Activated naive CD8-positive, alpha-beta T cell treated with anti-CD3 and anti-CD28 coated beads, Interleukin-2, amount 50 U/mL, for 24 hours (primary cell): ENCODE results near the gene HCN3.
"Not testable (repeated sequence)": the region's sequence is repeated elsewhere in the genome, so short reads cannot be mapped to it uniquely, and the experiment has no call there.

ENCODE experiments used
- ATAC-seq: fragments of 150-1000 bp; cut with Tn5 transposase; one replicate; pipeline ENCODE4 v1.10.0; 2021
- DNase-seq: peaks from one replicate; pipeline ENCODE4 v3.0.0; 2021
- H3K27ac Mint-ChIP-seq: one replicate; pipeline ENCODE4 v1.8.0; 2021; ENCODE audit warnings: mild to moderate bottlenecking, mixed read lengths
- H3K27me3 Mint-ChIP-seq: one replicate; pipeline ENCODE4 v1.8.0; 2021; ENCODE audit warnings: mixed read lengths
- H3K36me3 Mint-ChIP-seq: one replicate; pipeline ENCODE4 v1.8.0; 2021; ENCODE audit warnings: low read depth, mixed read lengths
- H3K4me1 Mint-ChIP-seq: one replicate; pipeline ENCODE4 v1.8.0; 2021; ENCODE audit warnings: mixed read lengths
- H3K4me3 Mint-ChIP-seq: one replicate; pipeline ENCODE4 v1.8.0; 2021; ENCODE audit warnings: mild to moderate bottlenecking, moderate library complexity, mixed read lengths
- H3K9me3 Mint-ChIP-seq: one replicate; pipeline ENCODE4 v1.8.0; 2021; ENCODE audit warnings: mixed read lengths

Gene HCN3

DNA sequence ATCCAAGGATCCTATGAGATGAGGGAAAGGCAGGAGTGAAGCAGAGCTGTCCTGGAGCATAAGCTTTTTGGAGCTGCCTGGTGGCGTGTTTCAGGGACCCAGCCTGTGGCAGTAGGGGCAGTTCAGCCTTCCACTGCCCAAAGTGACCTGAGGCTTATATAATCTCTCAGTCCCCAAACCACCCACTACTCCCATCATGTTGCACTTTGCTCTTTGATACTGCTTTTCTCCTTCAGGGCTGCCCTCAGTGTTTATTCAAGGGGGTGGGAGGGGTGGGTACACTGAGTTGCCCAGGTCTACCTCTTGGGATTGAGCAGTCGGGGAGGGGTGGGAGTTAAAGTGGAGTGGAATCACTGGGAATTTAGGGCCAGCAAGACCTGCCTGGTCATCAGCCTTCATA lies 9.3 kb downstream of the HCN3 start:
- DNase-seq, result no peak
- ATAC-seq, result no peak
- H3K36me3 Mint-ChIP-seq, result no peaks in the 10 kb centered on the region
- H3K9me3 Mint-ChIP-seq, result no peaks in the 10 kb centered on the region
- H3K4me1 Mint-ChIP-seq, result no peaks in the 10 kb centered on the region
- H3K4me3 Mint-ChIP-seq, result no peak overlapping the region
- no peak overlapping the region for H3K27ac Mint-ChIP-seq
- H3K27me3 Mint-ChIP-seq, result peaks cover 4% of the 10 kb centered on the region

DNA sequence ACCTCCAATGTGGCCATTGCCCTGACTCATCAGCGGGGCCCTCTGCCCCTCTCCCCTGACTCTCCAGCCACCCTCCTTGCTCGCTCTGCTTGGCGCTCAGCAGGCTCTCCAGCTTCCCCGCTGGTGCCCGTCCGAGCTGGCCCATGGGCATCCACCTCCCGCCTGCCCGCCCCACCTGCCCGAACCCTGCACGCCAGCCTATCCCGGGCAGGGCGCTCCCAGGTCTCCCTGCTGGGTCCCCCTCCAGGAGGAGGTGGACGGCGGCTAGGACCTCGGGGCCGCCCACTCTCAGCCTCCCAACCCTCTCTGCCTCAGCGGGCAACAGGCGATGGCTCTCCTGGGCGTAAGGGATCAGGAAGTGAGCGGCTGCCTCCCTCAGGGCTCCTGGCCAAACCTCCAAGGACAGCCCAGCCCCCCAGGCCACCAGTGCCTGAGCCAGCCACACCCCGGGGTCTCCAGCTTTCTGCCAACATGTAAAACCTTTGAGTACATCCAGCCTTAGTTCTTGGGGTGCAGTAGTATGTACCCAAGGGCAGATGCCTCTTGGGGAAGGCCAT lies 10.8 kb downstream of the HCN3 start:
- Mint-ChIP-seq H3K27ac (no peak overlapping the region), H3K4me1 (no peaks in the 10 kb centered on the region), H3K9me3 (no peaks in the 10 kb centered on the region), H3K4me3 (no peak overlapping the region), H3K27me3 (peaks cover 6% of the 10 kb centered on the region), H3K36me3 (no peaks in the 10 kb centered on the region)
- DNase-seq (no peak), ATAC-seq (no peak)

DNA sequence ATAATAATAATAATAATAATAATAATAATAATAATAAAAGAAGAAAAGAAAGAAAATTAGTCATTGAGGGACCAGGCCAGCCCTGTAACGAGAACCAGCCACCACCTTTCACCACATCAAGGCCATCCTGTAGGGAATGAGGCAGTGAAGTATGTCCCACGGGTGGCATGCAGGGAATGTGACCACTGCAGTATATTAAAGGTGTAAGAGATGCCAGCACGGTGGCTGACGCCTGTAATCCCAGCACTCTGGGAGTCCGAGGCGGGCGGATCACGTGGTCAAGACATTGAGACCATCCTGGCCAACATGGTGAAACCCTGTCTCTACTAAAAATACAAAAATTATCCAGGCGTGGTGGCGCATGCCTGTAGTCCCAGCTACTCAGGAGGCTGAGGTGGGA lies 13.7 kb downstream of the HCN3 start:
- not testable (repeated sequence) for H3K9me3 Mint-ChIP-seq, H3K4me1 Mint-ChIP-seq, H3K27ac Mint-ChIP-seq, DNase-seq, ATAC-seq, H3K4me3 Mint-ChIP-seq, H3K36me3 Mint-ChIP-seq
- peaks cover 26% of the 10 kb centered on the region for H3K27me3 Mint-ChIP-seq

DNA sequence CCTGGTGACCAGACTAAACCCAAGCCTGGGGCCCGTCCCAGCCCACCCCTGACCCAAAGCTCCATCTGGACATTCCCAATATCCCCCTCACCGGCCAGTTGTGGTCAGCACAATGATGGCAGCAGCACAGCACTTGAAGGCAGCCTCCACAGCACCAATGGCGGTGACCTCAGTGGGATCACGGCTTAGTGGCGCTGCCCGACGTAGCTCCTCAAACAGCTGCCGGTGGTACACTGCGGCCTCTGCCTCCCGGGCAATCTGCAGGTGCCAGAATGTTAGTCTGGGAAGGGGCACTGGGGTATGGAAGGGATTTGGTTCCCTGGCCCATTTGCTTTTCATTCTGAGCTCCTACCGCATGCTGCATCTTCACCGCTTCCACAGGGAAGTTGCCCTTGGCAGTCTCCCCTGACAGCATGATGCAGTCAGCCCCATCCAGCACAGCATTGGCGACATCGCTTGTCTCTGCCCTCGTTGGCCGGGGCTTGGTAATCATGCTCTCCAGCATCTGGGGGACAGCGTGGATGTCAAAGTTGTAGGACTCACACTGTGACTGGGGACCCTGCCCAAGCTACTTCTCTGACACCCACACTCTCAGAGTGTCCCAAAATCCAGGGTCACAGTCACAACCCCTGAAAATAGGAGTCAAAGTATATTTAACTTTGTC lies 16.0 kb downstream of the HCN3 start:
- DNase-seq (no peak), ATAC-seq (no peak)
- Mint-ChIP-seq H3K27me3 (peaks cover 41% of the 10 kb centered on the region), H3K27ac (no peak overlapping the region), H3K36me3 (no peaks in the 10 kb centered on the region), H3K4me3 (no peak overlapping the region), H3K4me1 (no peaks in the 10 kb centered on the region), H3K9me3 (no peaks in the 10 kb centered on the region)

DNA sequence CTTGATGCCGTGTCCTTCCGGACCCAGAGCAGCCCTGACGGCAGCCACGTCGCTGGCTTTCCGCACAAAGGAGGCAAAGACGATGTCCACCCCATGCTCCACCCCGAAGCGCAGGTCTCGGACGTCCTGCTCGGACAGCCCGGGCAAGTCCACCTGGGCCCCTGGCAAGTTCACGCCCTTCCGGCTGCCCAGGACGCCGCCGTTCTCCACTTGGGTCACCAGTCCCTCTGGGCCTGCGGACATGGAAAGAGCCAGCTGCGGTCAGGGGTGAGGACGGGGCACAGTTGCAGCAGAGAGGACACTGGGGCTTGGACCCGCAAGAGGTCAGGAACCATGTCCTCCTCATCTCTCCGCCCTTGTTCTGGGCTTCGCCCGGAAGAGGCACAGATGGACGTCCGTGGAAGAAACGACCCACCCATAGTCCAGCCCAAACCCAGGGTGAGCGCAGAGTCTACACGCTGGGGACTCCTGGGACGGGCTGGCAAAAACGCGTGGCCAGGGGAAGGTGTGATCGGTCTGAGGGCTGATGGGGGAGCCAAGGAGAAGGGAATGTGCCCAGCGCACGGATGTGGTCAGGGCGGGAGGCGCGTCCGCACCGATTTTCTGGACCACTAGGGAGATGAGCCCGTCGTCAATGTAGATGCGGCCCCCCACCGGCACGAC lies 17.4 kb downstream of the HCN3 start:
- Mint-ChIP-seq H3K9me3 (no peaks in the 10 kb centered on the region), H3K36me3 (no peaks in the 10 kb centered on the region), H3K4me1 (no peaks in the 10 kb centered on the region), H3K27ac (no peak overlapping the region), H3K4me3 (no peak overlapping the region), H3K27me3 (peaks cover 43% of the 10 kb centered on the region)
- DNase-seq (no peak), ATAC-seq (no peak)

DNA sequence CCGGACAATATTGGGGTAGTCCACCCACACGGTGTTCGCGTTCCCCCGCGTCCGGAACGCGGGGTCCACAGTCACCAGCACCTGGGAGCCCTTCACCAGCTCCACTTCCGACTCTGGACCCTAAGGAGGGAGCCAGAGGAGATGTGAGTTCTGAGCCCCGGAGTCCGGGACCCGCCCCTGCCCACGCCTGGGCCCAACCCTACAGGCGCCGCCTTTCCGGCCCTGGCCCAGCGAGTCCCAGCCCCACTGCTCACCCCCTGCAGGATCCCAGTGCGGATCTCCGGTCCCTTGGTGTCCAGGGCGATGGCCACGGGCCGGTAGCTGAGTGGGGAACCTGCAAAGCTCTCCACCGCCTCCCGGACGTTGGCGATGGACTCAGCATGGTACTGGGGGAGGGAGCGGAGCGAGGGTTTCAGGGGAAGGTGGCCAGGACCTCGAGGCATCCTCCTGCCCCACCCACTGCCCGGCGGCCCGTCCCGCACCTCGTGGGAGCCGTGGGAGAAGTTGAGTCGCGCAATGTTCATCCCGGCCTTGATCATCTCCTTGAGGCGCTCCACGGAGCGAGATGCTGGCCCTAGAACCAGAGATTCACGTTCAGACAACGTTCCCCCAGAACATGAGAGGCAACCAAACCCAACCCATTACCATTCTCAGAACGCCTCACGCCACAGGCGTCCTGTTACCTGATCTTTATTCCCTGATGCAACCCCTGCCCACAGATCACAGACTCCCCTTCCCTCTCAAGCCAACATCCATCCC lies 18.1 kb downstream of the HCN3 start:
- DNase-seq, result no peak
- no peaks in the 10 kb centered on the region for H3K4me1 Mint-ChIP-seq
- no peaks in the 10 kb centered on the region for H3K36me3 Mint-ChIP-seq
- peaks cover 41% of the 10 kb centered on the region for H3K27me3 Mint-ChIP-seq
- H3K4me3 Mint-ChIP-seq, result no peak overlapping the region
- ATAC-seq, result no peak
- no peaks in the 10 kb centered on the region for H3K9me3 Mint-ChIP-seq
- H3K27ac Mint-ChIP-seq, result no peak overlapping the region

DNA sequence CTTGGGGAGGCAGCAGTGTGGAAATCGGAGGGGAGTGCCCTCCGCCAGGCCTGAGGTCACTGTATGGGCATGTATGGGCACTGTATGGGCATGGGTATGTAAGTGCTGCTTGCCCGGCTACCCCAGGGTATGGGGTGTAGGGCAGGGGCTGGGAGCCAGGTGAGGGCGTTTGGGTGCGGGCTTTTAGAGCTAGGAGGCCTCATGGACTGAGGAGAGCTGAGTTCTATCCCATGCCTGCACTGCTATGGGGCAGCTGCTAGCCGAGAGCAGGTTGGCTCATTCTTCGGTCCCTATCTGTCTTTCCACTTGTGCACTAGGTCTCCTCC lies 18.6 kb downstream of the HCN3 start:
- Mint-ChIP-seq H3K4me3 (no peak overlapping the region), H3K27ac (no peak overlapping the region), H3K4me1 (no peaks in the 10 kb centered on the region), H3K27me3 (peaks cover 40% of the 10 kb centered on the region), H3K36me3 (no peaks in the 10 kb centered on the region), H3K9me3 (no peaks in the 10 kb centered on the region)
- DNase-seq (no peak), ATAC-seq (peak; percentile 10)

DNA sequence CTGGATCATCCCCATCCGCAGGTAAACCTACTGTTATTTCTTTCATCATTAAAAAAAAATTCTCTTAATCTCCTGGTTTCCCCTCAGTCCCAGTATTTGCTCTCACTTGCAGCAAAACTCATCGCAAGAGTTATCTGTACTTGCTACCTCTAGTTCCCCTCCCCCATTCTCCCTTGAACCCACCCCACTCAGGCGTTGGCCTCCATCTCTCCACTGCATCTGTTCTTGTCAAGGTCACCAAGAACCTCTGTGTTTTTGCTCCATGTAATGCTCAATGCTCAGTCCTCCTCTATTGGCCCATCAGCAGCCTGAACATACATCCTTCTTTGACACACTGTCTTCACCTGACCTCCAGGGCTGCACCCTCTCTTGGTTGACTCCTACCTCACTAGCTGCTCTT lies 19.4 kb downstream of the HCN3 start:
- no peak overlapping the region for H3K4me3 Mint-ChIP-seq
- DNase-seq (no peak), ATAC-seq (no peak)
- no peaks in the 10 kb centered on the region for H3K4me1 Mint-ChIP-seq
- no peak overlapping the region for H3K27ac Mint-ChIP-seq
- H3K27me3 Mint-ChIP-seq, result peaks cover 40% of the 10 kb centered on the region
- no peaks in the 10 kb centered on the region for H3K36me3 Mint-ChIP-seq
- H3K9me3 Mint-ChIP-seq, result no peaks in the 10 kb centered on the region

DNA sequence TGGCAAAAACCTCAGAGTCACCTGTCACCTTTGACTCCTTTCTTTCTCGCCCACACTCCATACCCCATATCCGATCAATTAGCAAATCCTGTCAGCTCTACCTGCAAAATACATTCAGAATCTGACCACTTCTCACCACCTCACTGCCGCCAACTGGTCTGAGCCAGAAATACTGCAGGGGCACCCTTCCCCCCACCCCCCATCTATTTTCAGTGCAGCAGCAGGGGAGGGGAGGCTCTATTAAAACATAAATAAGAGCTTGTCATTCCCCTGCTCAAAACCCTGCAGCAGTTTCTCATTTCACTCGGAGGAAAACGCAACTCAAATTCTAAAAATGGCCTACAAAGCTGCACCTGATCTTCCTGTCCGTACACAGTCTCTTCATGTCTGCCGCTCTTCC lies 20.1 kb downstream of the HCN3 start:
- Mint-ChIP-seq H3K27ac (no peak overlapping the region), H3K27me3 (peaks cover 38% of the 10 kb centered on the region), H3K4me3 (no peak overlapping the region), H3K9me3 (no peaks in the 10 kb centered on the region), H3K36me3 (no peaks in the 10 kb centered on the region), H3K4me1 (no peaks in the 10 kb centered on the region)
- no peak for DNase-seq
- ATAC-seq, result no peak

DNA sequence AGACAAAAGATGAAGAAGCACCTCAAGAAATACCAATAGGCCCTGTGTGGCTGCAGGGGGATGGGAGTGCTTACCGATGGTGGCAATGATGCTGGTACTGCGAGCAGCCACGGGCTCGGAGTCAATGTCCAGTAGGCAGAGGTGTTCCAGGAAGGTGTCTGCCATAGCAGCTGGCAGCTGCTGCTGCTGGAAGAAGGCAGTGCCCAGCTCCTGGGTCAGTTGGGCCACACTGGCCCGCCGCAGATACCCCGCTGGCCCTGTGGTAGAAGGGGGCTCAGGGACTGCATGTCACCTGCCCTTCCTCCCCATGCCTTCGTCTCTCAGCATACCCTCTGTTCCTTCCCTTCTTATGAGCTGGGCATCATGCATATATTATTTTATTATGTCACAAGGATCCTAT lies 22.8 kb downstream of the HCN3 start:
- H3K4me1 Mint-ChIP-seq, result no peaks in the 10 kb centered on the region
- H3K27ac Mint-ChIP-seq, result no peak overlapping the region
- peaks cover 24% of the 10 kb centered on the region for H3K27me3 Mint-ChIP-seq
- ATAC-seq (no peak), DNase-seq (no peak)
- H3K9me3 Mint-ChIP-seq, result no peaks in the 10 kb centered on the region
- H3K36me3 Mint-ChIP-seq, result no peaks in the 10 kb centered on the region
- no peak overlapping the region for H3K4me3 Mint-ChIP-seq

DNA sequence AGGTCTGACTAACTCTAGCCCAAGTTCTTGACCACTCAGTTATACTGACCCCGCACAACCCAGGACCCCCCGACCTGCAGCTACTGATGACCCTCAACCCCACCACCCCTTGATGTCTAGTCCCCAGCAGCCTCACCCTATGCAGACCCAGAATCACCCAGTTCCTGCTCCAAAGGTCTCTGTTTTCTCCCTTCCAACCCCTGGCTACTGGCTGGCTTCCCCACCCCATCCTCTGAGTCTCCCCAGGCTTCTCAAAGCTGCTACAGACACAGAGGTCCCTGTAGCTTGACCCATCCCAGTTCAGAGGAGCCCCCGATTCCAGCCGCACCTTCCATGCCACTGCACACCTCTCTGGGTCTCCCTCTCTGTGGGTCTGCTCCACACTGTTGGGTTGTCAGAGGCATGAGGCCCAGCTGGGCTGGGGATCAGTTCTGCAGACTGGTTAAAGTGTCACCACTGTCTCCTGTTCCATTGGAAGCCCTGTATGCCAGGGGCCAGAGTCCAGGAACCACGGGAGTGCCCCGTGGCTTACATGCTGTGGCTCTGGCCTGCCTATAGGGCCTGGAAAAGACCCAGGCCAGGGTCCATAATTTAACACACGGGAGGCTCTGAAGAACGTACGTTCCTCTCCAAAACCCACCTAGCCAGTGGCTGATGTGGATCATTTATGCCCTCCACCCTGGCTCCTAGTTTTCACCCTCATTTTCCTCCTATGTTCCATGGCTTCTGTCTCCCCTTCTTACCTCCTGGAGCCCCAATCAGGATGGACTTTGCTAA lies 23.5 kb downstream of the HCN3 start:
- Mint-ChIP-seq H3K27me3 (peaks cover 20% of the 10 kb centered on the region), H3K27ac (no peak overlapping the region)
- no peak for ATAC-seq

DNA sequence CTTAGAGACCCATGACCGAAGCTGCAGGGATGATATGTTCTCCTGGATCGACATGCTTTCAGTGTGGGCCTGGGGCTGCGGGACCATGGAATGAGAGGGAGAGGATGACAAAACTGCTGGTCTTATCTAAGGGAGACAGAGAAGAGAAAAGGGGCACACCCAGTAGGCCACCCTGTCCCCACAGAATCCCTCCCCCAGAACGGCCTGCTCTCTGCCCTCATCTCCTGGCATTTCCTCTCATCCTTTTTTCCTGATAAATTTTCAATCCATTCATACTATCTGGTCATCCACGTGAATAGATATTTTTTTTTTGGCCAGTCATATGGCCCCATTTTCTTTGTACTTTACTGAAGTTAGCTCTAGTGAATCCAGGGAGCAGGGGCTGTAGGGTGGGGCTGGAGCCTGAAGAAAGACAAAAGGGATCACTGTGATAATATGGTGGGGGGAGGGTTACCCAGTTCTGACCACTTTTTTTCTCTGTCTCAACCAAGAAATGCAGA lies 24.1 kb downstream of the HCN3 start, which contains the start of gene PKLR:
Gene PKLR (minus strand): TSS at position 97 of the 500 bp plus-strand sequence. CDS start 43 bp downstream, at position 54.
- Mint-ChIP-seq H3K27ac (no peak within 1 kb of the TSS), H3K9me3 (no peaks in the 10 kb centered on the region), H3K4me3 (no peak within 1 kb of the TSS), H3K27me3 (peaks cover 15% of the 10 kb centered on the region), H3K4me1 (no peaks in the 10 kb centered on the region), H3K36me3 (no peaks in the 10 kb centered on the region)
- no peak for DNase-seq
- ATAC-seq, result no peak

More for the DNA sequence above, 23.5 kb downstream of the HCN3 start:
- Mint-ChIP-seq H3K36me3 (no peaks in the 10 kb centered on the region), H3K4me3 (no peak overlapping the region), H3K9me3 (no peaks in the 10 kb centered on the region), H3K4me1 (no peaks in the 10 kb centered on the region)
- no peak for DNase-seq

DNA sequence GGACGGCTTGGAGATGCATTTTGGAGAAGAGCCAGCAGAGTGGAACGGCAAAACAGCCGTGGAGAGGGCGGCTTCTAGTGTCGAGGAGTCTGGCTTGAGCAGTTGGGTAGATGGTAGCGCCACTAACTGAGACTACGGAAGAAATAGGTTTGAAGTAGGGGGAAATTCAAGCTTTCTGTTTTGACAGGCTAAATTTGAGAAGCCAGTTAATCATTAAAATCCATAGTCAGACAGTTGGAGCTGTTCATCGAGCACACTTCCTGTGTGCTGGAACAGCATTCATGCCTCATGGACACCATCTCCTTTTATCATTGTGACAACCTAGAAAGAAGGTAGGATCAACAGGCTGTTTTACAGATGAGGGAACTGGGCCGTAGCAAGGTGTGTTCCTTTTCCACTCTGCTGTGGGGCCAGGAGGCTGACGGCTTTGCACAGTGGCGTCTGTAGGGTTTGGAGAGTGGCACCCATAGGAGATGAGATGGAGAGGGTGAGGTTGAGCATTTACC lies 27.3 kb downstream of the HCN3 start:
- ATAC-seq (no peak), DNase-seq (no peak)
- peaks cover 9% of the 10 kb centered on the region for H3K36me3 Mint-ChIP-seq
- H3K27me3 Mint-ChIP-seq, result peaks cover 2% of the 10 kb centered on the region
- H3K9me3 Mint-ChIP-seq, result no peaks in the 10 kb centered on the region
- peaks cover 12% of the 10 kb centered on the region for H3K4me1 Mint-ChIP-seq
- no peak overlapping the region for H3K27ac Mint-ChIP-seq
- H3K4me3 Mint-ChIP-seq, result no peak overlapping the region

DNA sequence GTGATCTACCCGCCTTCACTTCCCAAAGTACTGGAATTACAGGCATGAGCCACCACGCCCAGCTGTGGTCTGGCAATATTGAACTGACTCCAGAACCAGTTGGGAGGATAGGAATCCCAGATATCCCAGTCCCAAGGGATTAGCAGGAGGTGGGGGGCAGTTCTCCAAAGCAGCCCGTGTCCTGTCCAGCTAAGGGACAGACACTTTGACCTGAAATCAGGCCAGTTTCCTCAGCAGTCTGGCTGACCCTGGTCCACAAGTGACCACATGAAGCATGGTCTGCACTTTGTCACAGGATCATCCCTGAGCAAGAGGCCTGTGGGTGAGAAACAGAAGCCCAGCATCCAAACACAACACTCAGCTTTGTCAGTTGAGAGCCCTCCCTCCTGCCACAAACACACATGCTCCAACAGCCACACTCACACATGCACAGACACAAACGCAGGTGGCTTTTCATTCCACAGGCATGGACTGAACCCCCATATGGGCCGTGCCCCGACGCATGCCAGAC lies 28.7 kb downstream of the HCN3 start:
- Mint-ChIP-seq H3K4me1 (peaks cover 24% of the 10 kb centered on the region), H3K27me3 (peaks cover 2% of the 10 kb centered on the region), H3K27ac (no peak overlapping the region), H3K9me3 (no peaks in the 10 kb centered on the region), H3K4me3 (no peak overlapping the region), H3K36me3 (peaks cover 18% of the 10 kb centered on the region)
- DNase-seq (no peak), ATAC-seq (no peak)
